Inferior parietal cortex (tissue), 1 donor: ENCODE results near the gene F11R.
A peak's percentile ranks its signal among the peaks of the same experiment; 100 is the strongest.
"Not testable (repeated sequence)": the region's sequence is repeated elsewhere in the genome, so short reads cannot be mapped to it uniquely, and the experiment has no call there.

ENCODE experiments used
- DNase-seq: peaks from one replicate; pipeline ENCODE4 v3.0.0-alpha.2; 2016; ENCODE audit errors: extremely low spot score

Gene F11R

GRCh38 chr1:161013131-161013487 lies 7.8 kb downstream of the F11R start:
- no peak for DNase-seq

DNA sequence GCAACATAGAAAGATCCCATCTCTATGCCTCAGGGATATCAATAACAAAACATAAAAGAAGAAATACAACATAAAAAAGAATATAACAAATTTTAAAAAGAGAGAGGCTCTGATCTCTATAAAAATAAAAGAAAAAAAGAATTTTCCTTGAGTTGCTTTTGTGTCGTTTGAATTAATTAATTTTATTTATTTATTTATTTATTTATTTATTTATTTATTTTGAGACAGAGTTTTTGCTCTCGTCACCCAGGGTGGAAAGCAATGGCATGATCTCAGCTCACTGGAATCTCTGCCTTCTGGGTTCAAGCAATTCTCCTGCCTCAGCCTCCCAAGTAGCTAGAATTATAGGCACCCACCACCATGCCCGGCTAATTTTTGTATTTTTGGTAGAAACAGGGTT lies 8.5 kb downstream of the F11R start:
- DNase-seq = no peak

DNA sequence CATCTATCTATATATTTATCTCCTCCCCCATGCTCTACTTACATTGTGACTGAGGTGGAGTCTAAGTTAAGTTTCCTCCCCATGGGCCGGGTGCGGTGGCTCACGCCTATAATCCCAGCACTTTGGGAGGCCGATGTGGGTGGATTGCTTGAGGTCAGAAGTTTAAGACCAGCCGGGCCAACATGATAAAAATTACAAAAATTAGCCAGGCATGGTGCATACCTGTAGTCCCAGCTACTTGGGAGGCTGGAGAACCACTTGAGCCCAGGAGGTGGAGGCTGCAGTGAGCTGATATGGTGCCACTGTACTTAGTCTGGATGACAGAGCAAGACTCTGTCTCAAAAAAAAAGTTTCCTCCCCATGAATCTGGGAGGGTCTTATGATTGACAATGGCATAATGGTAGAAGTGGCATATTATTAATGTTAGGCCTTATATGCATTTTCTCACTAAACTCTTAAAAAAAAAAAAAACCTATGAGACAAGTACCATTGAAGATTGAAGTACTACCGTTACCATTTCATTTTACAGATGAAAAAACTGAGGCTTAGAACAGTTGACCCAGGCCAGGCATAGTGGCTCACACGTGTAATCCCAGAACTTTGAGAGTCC lies 11.2 kb downstream of the F11R start:
- DNase-seq = no peak

- DNase-seq = no peak
Observed at GRCh38 chr1:161008869-161009510, 12.0 kb downstream of the F11R start.

DNA sequence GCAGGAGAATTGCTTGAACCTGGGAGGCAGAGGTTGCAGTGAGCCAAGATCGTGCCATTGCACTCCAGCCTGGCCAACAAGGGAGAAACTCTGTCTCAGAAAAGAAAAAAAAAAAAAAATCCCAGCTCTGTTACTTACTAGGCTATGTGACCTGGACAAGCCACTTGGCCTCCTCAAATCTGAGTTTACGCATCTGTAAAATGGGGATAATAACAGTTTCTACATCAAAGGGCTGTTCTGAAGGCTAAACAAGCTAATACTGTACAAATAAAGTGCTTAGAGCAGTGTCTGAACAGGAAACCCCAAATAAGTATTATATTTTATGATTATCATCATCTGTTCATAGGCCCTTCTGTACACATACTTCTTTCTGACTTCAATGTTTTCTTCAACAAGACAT lies 13.6 kb downstream of the F11R start:
- DNase-seq = no peak

GRCh38 chr1:161006563-161006962 lies 14.4 kb downstream of the F11R start:
- DNase-seq = no peak

DNA sequence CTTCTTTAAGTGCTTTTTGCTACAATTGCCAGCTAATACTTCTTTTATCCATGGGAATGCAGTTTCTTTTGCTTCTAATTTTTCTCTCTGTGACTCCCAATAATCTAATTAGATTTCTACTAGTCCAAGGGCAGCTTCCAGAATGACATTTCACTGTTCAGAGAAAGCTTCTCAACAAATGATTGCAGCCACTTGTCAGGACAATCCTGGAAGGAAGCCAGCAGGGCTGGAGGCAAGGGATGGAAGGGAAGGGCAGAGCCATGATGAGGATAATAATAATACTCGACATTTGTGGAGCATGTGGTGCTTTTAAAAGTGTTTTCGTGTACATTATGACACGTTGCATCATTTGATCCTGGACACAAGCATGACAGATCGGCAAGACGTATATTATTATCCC lies 19.4 kb downstream of the F11R start:
- DNase-seq = no peak

DNA sequence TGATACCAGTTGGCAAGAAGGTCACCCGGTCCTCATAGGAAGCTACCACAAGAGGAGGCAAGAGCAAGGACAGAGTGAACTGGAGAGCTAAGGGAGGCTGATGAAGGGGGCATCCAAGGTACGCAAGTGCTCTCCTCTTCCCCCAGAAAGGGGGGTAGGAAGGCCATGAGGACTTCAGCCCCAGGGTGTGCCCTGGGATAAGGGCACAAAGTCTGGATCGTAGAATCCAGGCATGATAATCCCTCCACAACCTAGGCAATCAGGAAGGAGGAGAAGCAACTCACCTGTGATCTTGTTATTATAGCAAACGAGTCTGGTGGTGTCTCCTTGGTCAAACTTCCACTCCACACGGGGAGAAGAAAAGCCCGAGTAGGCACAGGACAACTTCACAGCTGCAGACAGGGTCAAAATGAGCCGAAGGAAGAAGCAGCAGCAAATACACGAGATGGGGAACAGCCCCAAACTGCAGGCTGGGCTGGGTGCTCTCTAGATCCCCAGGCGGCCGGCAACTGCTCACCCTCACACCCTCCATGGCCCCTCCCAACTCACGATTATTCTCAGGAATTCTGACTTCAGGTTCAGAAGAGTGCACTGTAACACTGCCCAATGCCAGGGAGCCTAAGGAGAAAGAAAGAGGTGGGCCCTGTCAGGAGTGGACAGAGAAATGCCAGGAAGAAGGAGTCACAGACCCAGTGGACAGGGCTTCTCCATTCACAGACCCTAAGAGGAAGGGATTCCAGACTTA lies 20.0 kb downstream of the F11R start:
- DNase-seq = no peak

GRCh38 chr1:160999376-160999775 lies 21.6 kb downstream of the F11R start:
- no peak for DNase-seq

GRCh38 chr1:160997323-160998038 lies 23.5 kb downstream of the F11R start:
- DNase-seq = peak; percentile 55

DNA sequence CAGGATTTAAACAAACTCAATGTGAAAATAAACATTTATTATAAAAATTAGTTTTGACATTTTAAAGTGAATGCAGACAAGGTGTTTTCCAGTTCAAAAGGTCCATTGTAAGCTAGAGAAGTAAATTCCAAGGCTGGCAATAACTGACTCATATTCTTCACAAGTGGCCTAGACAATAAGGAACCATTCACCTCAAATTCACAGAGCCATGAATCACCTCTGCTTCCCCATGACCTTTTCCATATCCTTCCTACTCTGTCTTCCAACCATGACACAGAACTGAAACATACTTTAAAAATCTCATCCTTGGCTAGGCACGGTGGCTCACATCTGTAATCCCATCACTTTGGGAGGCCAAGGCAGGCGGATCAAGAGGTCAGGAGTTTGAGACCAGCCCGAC lies 24.8 kb downstream of the F11R start:
- DNase-seq = no peak

GRCh38 chr1:160993544-160994193 lies 27.3 kb downstream of the F11R start:
- DNase-seq = no peak

- not testable (repeated sequence) for DNase-seq
Observed at GRCh38 chr1:160992036-160992435, 28.9 kb downstream of the F11R start.

GRCh38 chr1:160987359-160988050 lies 33.4 kb downstream of the F11R start:
- no peak for DNase-seq

DNA sequence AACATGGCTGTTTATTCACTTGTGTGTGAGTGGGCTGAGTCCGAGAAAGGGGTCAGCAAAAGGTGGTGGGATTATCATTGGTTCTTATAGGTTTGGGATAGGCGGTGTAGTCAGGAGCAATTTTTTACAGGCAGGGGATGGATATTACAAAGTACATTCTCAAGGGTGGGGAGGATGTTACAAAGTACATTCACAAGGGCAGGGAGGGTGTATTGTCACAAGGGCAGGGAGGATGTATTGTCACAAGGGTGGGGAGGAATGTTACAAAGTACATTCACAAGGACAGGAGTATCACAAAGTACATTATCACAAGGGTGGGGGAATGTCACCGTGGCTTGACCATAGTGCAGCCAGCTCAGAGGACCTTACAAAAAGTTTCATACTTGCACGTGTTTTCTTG lies 35.2 kb downstream of the F11R start:
- DNase-seq = no peak

DNA sequence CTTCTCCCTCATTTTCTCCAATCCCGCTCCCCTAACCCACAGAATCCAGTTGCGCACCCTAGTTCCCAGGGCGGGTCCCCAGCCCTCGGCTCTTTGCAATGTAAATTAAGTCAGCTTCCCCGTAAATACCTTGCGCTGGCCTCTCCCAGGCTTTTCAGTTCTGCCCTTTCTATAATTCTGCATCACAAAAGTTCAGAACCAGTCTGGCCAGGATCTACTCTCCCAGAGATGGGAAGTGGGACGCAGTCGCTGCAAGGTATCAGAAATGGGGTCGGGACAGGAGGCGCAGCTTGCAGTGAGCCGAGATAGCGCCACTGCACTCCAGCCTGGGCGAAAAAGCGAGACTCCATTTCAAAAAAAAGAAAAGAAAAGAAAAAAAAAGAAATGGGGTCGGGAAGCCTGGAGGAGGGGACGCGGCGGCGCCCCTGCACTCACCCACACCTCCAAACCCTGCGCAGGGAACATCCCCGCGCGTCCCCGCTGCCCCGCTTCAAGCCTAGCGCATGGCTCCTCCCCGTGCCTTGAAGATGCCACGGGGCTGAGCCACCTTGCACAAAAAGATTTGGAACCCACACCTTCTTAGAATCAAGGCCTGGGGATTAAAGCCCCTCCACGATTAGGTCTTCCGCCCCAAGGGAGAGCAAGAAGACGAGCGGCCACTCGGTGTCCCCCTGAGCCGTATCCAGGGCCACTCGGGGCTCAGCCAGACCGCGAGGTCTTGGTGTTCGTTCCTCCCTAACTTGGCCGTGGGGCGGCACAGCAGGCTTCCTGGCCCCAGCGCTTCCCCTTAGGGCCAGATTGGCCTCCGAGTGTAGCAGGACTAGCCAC lies 39.2 kb downstream of the F11R start:
- DNase-seq = no peak

DNA sequence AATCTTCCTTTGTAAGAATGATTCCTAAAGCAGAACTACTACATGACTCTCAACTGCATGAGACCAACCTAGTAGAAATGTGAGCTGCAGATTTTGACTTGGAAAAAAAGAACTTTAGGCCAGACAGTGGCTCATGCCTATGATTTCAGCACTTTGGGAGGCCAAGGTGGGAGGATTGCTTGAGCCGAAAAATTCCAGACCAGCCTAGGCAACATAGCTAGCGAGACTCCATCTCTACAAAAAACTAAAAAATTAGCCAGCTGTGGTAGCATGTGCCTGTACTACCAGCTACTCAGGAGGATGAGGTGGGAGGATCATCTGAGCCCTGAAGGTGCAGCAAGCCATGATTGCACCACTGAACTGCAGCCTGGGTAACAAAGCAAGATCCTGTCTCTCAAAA lies 41.7 kb downstream of the F11R start:
- no peak for DNase-seq

DNA sequence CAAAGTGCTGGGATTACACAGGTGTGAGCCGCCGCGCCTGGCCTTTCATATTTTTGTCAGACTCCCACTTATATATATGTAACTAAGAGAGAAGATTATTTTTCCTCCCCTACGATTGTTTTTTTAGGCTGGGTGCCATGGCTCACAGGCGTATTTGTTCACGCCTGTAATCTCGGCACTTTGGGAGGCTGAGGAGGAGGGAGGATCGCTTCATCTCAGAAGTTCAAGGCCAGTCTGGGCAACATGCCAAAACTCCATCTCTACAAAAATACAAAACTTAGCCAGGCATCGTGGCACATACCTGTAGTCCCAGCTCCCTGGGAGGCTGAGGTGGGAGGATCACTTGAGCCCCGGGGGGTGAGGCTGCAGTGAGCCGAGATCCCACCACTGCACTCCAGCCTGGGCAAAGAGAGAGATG lies 42.4 kb downstream of the F11R start:
- DNase-seq = no peak

DNA sequence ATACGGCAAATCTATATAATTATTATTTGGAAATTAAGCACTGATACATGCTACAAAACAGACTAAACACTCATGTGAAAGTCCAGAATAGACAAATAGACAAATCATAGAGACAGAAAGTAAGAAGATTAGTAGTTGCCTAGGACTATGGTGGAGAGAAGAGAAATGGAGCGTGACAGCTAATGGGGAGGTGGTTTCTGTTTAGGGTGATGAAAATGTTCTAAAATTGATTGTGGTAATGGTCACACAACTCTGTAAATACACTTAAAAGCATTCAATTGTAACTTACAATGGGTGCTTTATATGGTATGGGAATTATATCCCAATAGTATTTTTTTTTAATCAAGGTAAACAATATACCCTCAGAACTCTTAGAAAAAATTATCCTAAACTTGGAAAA lies 45.9 kb downstream of the F11R start:
- DNase-seq = no peak

- no peak for DNase-seq
Observed at GRCh38 chr1:160973491-160973890, 47.5 kb downstream of the F11R start.

GRCh38 chr1:160972939-160973338 lies 48.0 kb downstream of the F11R start:
- no peak for DNase-seq
